Activated CD4-positive, CD25-positive, alpha-beta regulatory T cell treated with anti-CD3 and anti-CD28 coated beads, Interleukin-2, amount 50 U/mL, for 24 hours (primary cell): ENCODE measurements around the gene WDR75.

Experiments used
- ATAC-seq, 2 donors: fragments of 150-1000 bp; cut with Tn5 transposase; one replicate each; pipeline ENCODE4 v1.10.0; 2021; ENCODE audit warnings: mild to moderate bottlenecking in 1 of 2, moderate library complexity in 1 of 2

The WDR75 gene

DNA sequence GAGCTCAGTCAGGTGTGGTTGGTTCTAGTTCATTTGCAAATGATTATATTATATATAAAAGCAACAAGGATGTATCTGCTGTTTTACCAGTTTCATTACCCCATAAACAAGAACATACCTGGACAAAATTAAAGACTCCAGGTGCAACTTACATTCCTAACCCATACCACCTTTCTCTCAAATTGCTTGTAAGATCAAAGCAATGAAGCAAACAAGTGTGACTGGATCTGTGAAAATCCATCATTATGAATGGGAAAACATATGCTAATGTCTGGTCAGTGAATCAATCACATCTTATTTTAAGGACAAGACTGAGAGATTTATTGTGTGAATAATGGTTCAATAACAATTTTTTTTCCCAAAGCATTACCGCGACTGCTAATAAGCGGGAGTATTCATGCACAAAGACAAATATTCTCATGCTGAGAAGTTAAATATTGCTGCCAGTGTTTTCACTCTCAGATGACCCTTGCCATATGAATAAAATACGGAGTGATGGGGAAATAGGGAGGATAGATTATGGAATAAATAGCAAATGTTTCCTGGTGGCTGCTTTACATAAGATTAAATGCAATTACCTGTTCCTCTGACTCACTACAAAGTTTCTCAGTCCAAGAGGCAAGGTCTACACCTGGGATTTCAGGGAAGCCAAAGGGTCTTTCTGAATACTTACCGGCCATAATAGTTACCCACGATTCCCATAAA lies 59.3 kb downstream of the WDR75 start:
- no peak for ATAC-seq

DNA sequence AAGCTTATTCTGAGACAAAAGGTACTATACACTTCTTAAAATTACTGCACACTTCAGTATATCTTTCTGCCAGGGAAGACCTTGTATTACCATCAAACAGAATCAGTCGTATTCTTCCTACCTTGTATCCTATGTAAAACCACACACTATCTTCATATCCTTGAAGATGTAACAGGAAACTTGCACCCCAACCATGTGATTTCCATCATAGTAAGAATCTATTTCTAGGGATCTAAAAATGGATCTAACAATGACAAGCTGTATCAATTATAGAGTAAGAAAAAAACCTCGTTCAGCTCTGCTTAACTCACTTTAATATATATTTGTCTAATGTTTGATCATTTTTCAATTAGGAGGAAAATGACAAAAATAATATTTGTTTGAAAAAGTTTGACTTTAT lies 60.2 kb downstream of the WDR75 start:
- no peak for ATAC-seq

- no peak for ATAC-seq
Observed at GRCh38 chr2:189502714-189503113, 61.4 kb downstream of the WDR75 start.

GRCh38 chr2:189504238-189504637 lies 63.0 kb downstream of the WDR75 start:
- ATAC-seq = no peak

DNA sequence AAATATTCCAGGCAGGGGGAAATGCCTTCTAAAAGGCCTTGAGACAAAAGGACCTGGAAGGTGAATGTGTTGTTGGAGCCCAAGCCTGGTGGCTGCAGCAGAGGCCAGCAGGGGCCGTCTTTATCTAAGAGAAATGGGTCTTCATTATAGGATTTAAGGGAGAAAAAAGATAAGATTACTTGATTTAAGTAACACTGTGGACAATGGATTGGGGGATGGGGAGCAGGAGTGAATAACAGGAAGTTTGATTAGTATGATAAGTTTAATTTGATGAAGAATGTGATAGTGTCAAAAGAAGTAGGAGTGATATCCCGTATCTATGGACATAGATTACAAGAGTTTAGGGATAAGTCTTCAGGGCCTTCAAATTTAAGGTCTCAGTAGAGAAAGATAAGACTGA lies 64.2 kb downstream of the WDR75 start:
- ATAC-seq = no peak

DNA sequence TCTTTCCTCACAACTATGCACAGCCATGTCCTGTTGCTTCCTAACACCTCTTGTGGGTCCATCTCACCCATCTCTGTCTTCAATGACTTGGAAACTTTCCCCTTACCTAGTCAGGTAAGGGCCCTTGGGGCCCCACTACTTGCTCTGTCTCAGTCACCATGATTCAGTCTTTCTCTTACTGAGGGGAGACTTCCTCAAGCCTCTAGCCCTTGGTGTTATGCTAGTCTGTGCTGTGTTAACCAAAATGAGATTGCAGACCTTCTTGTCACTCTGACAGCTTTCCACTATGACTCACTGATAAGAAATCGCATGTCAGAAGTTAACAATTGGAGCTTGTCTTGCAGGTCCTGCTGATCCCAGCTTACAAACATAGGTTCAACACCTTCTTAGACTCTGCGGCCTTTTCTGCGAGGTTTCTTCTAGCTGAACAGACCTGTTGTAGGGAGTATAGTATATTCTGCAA lies 65.3 kb downstream of the WDR75 start:
- peak; percentile 89 to 90 for ATAC-seq

GRCh38 chr2:189511210-189511959 lies 70.1 kb downstream of the WDR75 start:
- ATAC-seq = no peak

DNA sequence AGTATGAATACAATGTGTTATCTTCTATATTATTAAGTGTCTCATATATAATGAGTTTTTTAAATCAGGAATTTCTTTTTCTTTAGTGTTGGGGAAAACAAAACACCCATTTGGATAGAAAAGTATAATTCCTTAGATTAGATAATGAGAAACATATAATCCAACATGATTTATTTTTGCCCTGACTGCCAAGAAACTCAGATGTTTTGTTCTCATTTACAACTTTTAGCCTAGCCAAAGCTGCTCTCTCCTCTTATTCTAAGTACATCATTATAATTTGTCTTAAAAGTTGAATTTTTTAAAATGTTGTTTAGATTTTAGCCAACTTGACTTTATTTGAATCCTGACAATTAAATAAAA lies 70.7 kb downstream of the WDR75 start:
- no peak for ATAC-seq

- ATAC-seq = no peak
Observed at GRCh38 chr2:189512879-189513278, 71.6 kb downstream of the WDR75 start.

DNA sequence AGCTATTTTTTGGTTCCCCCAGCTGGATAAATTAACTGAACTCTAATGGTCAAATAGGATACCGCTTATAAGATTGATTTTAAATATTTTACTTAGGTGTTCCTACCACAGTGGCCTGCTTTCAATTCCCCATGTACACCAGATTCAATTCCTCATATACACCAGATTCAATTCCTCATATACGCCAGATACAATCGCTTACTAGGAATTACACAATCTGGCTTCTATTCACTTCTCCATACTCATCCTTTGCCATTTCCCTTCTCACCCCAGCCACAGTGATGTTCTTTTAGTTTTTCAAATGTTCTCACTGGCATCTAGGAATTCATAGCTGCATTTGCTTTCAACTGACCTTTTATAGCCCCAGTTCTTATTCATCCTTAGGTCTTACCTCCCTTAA lies 72.8 kb downstream of the WDR75 start:
- no peak for ATAC-seq

GRCh38 chr2:189515264-189515663 lies 74.0 kb downstream of the WDR75 start:
- ATAC-seq = no peak

- ATAC-seq = no peak
Observed at GRCh38 chr2:189516546-189516945, 75.3 kb downstream of the WDR75 start.

DNA sequence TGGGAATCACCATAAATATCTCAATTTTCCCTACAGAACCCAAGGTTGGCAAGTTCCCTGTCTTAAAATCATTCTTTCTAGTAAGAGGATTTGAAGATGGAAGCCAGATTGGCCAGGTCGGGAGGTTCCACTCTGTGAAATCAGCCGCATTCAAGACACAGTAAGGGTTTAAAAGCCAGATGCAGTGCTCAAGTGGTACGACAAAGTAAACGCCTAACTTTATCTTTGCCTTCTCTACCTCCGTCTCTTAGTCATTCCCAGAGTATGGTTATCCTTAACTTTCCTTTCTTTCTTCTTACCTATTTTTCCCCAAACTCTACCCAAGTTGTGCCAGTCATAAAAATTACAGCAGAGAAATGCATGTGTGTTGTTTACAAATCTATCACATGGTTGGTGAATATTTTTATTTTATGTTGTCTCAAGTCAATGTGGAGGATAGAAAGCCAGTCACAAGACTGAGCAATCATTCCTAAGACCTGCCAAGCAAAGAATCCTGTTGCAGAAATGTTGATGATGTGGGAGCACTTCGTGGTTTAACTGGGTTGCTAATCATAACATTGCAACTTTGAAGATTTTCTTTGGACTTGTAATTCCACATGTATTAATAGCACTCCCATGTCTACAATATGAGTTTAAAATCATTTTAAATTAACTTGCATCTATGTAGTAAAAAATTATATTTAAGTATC lies 76.7 kb downstream of the WDR75 start:
- ATAC-seq = no peak

- no peak for ATAC-seq
Observed at GRCh38 chr2:189519631-189520387, 78.5 kb downstream of the WDR75 start.

- no peak for ATAC-seq
Observed at GRCh38 chr2:189521699-189522434, 80.6 kb downstream of the WDR75 start.

GRCh38 chr2:189522435-189523151 lies 81.3 kb downstream of the WDR75 start:
- no peak for ATAC-seq

DNA sequence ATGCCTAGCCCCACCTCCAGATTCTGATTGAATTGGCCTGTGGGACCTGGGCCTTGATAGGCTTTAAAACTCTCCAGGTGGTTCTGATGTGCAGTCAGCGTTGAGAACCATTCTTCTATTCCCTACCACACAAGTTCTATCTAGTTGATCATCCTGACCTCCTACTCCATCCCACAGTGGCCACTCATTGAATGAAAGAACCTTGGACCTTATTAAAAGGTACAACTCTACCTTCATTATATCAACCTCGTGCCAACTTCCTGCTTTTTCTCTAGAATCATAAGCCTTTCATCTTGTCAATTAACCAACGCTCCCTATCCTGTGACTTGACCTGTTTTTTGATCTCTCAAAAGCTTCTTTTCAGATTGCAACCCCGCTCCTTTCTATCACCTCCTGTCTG lies 83.5 kb downstream of the WDR75 start:
- no peak for ATAC-seq
